IPS DF 6.9 (cell line): ENCODE results near the gene XCR1.

Experiments used
- DNase-seq: peaks from one replicate; pipeline ENCODE4 v3.0.0-alpha.2; 2013; ENCODE audit warnings: low read depth, low spot score
- H3K27ac ChIP-seq: one replicate; pipeline ENCODE4 v1.5.1; 2013; ENCODE audit warnings: low read length, control low read depth
- H3K27me3 ChIP-seq: 2 replicates; pipeline ENCODE4 v1.6.1; 2013; ENCODE audit warnings: mild to moderate bottlenecking, low read length; ENCODE audit not compliant: control insufficient read depth, insufficient read depth
- H3K36me3 ChIP-seq: 2 replicates; pipeline ENCODE4 v1.6.1; 2013; ENCODE audit warnings: low read length; ENCODE audit not compliant: control insufficient read depth, insufficient read depth
- H3K4me1 ChIP-seq: 2 replicates; pipeline ENCODE4 v1.6.1; 2013; ENCODE audit warnings: low read length; ENCODE audit not compliant: control insufficient read depth, insufficient read depth
- H3K4me3 ChIP-seq: 2 replicates; pipeline ENCODE4 v1.5.1; 2013; ENCODE audit warnings: mild to moderate bottlenecking, low read length
- H3K9me3 ChIP-seq: 2 replicates; pipeline ENCODE4 v1.6.1; 2013; ENCODE audit warnings: low read length, inconsistent platforms; ENCODE audit not compliant: control insufficient read depth, insufficient read depth
- WGBS: extraction: QIAGEN DNeasy Blood & Tissue Kit; methylation state at CpG from one replicate; pipeline ENCODE4 v1.1.7; 2013; ENCODE audit warnings: mixed read lengths, missing lambda C conversion rate; ENCODE audit not compliant: insufficient read length, insufficient coverage; 5-methylcytosine and 5-hydroxymethylcytosine counted together

Gene XCR1

GRCh38 chr3:45972534-45973402 is 54.5 kb downstream of the XCR1 start:
- Histone ChIP-seq H3K4me1 (no peaks in the 10 kb centered on the region), H3K27ac (no peak overlapping the region), H3K9me3 (no peaks in the 10 kb centered on the region), H3K4me3 (no peak overlapping the region), H3K27me3 (no peaks in the 10 kb centered on the region), H3K36me3 (peaks cover 22% of the 10 kb centered on the region)
- no peak for DNase-seq
- WGBS: no CpG with 5 or more reads among the region's 6 CpGs

- no peak overlapping the region for H3K4me3 ChIP-seq
- no CpG with 5 or more reads among the region's 3 CpGs for WGBS
- DNase-seq: no peak
- H3K27me3 ChIP-seq: no peaks in the 10 kb centered on the region
- H3K9me3 ChIP-seq: no peaks in the 10 kb centered on the region
- peaks cover 33% of the 10 kb centered on the region for H3K36me3 ChIP-seq
- H3K27ac ChIP-seq: no peak overlapping the region
- H3K4me1 ChIP-seq: no peaks in the 10 kb centered on the region
Measured at GRCh38 chr3:45969953-45970352, 57.3 kb downstream of the XCR1 start.

- Histone ChIP-seq H3K4me1 (no peaks in the 10 kb centered on the region), H3K9me3 (no peaks in the 10 kb centered on the region), H3K27me3 (no peaks in the 10 kb centered on the region), H3K27ac (no peak overlapping the region), H3K36me3 (peaks cover 39% of the 10 kb centered on the region), H3K4me3 (no peak overlapping the region)
- no CpG with 5 or more reads among the region's 3 CpGs for WGBS
- DNase-seq: no peak
Measured at GRCh38 chr3:45969116-45969515, 58.2 kb downstream of the XCR1 start.

- Histone ChIP-seq H3K36me3 (peaks cover 40% of the 10 kb centered on the region), H3K9me3 (no peaks in the 10 kb centered on the region), H3K4me3 (no peak overlapping the region), H3K27ac (no peak overlapping the region), H3K27me3 (no peaks in the 10 kb centered on the region), H3K4me1 (no peaks in the 10 kb centered on the region)
- no CpG with 5 or more reads among the region's 2 CpGs for WGBS
- no peak for DNase-seq
Measured at GRCh38 chr3:45968706-45969105, 58.6 kb downstream of the XCR1 start.

- Histone ChIP-seq H3K4me3 (no peak overlapping the region), H3K9me3 (no peaks in the 10 kb centered on the region), H3K36me3 (peaks cover 41% of the 10 kb centered on the region), H3K27ac (no peak overlapping the region), H3K4me1 (no peaks in the 10 kb centered on the region), H3K27me3 (no peaks in the 10 kb centered on the region)
- no CpG with 5 or more reads among the region's 9 CpGs for WGBS
- no peak for DNase-seq
Measured at GRCh38 chr3:45968149-45968548, 59.1 kb downstream of the XCR1 start.

- no peak for DNase-seq
- Histone ChIP-seq H3K4me1 (no peaks in the 10 kb centered on the region), H3K9me3 (no peaks in the 10 kb centered on the region), H3K27ac (no peak overlapping the region), H3K27me3 (no peaks in the 10 kb centered on the region), H3K4me3 (no peak overlapping the region), H3K36me3 (peaks cover 40% of the 10 kb centered on the region)
- no CpG with 5 or more reads among the region's 8 CpGs for WGBS
Measured at GRCh38 chr3:45967724-45968123, 59.6 kb downstream of the XCR1 start.
